Lung (tissue), 12 donors: ENCODE data around the gene SACM1L. TPM values are rescaled to one million over a fixed set of nuclear protein-coding genes. Genes with fewer than 3 reads are reported as not detected.

Experiments used
- ATAC-seq: fragments of 200-7000 bp; cut with Tn5 transposase; one replicate; pipeline ENCODE4 v1.9.1; 2020; ENCODE audit warnings: moderate number of reproducible peaks; ENCODE audit not compliant: insufficient read depth, low FRiP score
- DNase-seq, 3 donors: peaks; one replicate each; pipeline ENCODE4 v3.0.0-alpha.2; 2013 to 2017
- H3K27ac ChIP-seq, 2 donors: one replicate each; pipeline ENCODE4 v1.5.1; 2013; ENCODE audit warnings: mild to moderate bottlenecking in 2 of 2, moderate library complexity in 2 of 2, control low read depth in 1 of 2, inconsistent platforms in 1 of 2, low read depth in 1 of 2, low read length in 1 of 2
- H3K27me3 ChIP-seq, 3 donors: one replicate each; pipeline ENCODE4 v1.5.1; 2013; ENCODE audit warnings: low read length in 2 of 3; ENCODE audit not compliant: control insufficient read depth in 3 of 3, insufficient read depth in 3 of 3
- H3K36me3 ChIP-seq, 4 donors: one replicate each; pipeline ENCODE4 v1.5.1; 2013; ENCODE audit warnings: low read length in 4 of 4, mild to moderate bottlenecking in 1 of 4, moderate library complexity in 1 of 4; ENCODE audit not compliant: control insufficient read depth in 4 of 4, insufficient read depth in 4 of 4
- H3K4me1 ChIP-seq, 5 donors: one replicate each; pipeline ENCODE4 v1.5.1; 2013; ENCODE audit warnings: low read length in 5 of 5, mild to moderate bottlenecking in 2 of 5, moderate library complexity in 1 of 5; ENCODE audit not compliant: control insufficient read depth in 5 of 5, insufficient read depth in 5 of 5
- H3K4me3 ChIP-seq: one replicate; pipeline ENCODE4 v1.5.1; 2013; ENCODE audit warnings: mild to moderate bottlenecking, control low read depth, moderate library complexity
- H3K9ac ChIP-seq, 2 donors: one replicate each; pipeline ENCODE4 v1.5.1; 2013; ENCODE audit warnings: low read length in 2 of 2, control low read depth in 1 of 2; ENCODE audit not compliant: insufficient read depth in 1 of 2
- H3K9me3 ChIP-seq, 4 donors: one replicate each; pipeline ENCODE4 v1.5.1; 2013; ENCODE audit warnings: low read length in 3 of 4, mild to moderate bottlenecking in 1 of 4, moderate library complexity in 1 of 4; ENCODE audit not compliant: control insufficient read depth in 4 of 4, insufficient read depth in 3 of 4
- CTCF ChIP-seq: IDR thresholded peaks from 2 replicates; pipeline ENCODE4 v1.5.1; 2012; ENCODE audit warnings: mild to moderate bottlenecking; ENCODE audit errors: control extremely low read depth, extremely low read depth
- WGBS, 2 donors: extraction: QIAGEN DNeasy Blood & Tissue Kit; methylation state at CpG; one replicate each; pipeline ENCODE4 v1.1.7; 2013; 5-methylcytosine and 5-hydroxymethylcytosine counted together
- polyA plus RNA-seq, 2 donors: library from polyadenylated mRNA; stranded (reverse); fragments of 200-250 nt; gene quantifications; one replicate each; pipeline ENCODE4 v1.2.1, GENCODE V29; 2013
- total RNA-seq, 2 donors: library from RNA; depleted of rRNA in 1 of 2; stranded (reverse); fragments of >200 nt in 1 of 2; gene quantifications; one replicate each; pipeline ENCODE4 v1.2.1, GENCODE V29; 2014 to 2021
- donor health status: control.
- donor health status: control.
- donor health status: Bipolar disorder and iron deficiency.
- donor health status: healthy.
- donor health status: DM: yes; HTN: yes; CAD: no.

Gene SACM1L
- total and polyA plus RNA-seq, 4 donors: 23.3 to 117 (median 43.8) TPM

GRCh38 chr3:45789235-45789812 lies 100.1 kb downstream of the SACM1L start:
- H3K9ac ChIP-seq: no peak overlapping the region
- 91 to 96% methylated on average over 4 of the region's 4 CpGs for WGBS, 2 donors
- no peaks in the 10 kb centered on the region for H3K36me3 ChIP-seq
- peaks cover 0 to 3% (median 0%) of the 10 kb centered on the region in 5 donors for H3K4me1 ChIP-seq
- H3K27ac ChIP-seq: no peak overlapping the region
- no peak for TF ChIP-seq CTCF
- H3K27me3 ChIP-seq: no peaks in the 10 kb centered on the region
- DNase-seq (no peak), ATAC-seq (no peak)
- H3K4me3 ChIP-seq: no peak overlapping the region
- H3K9me3 ChIP-seq: peaks cover 0 to 4% (median 1%) of the 10 kb centered on the region in 4 donors

- no peak overlapping the region for H3K27ac ChIP-seq
- TF ChIP-seq CTCF: no peak
- H3K4me1 ChIP-seq: peaks cover 0 to 8% (median 0%) of the 10 kb centered on the region in 5 donors
- H3K27me3 ChIP-seq: peaks cover 0 to 7% (median 0%) of the 10 kb centered on the region in 3 donors
- no peak overlapping the region for H3K4me3 ChIP-seq
- peaks cover 0 to 3% (median 1%) of the 10 kb centered on the region in 4 donors for H3K9me3 ChIP-seq
- DNase-seq (no peak), ATAC-seq (no peak)
- H3K9ac ChIP-seq: no peak overlapping the region
- no peaks in the 10 kb centered on the region for H3K36me3 ChIP-seq
- 82 to 95% methylated on average over 2 of the region's 2 CpGs for WGBS, 2 donors
These were observed 101.4 kb downstream of the SACM1L start for GRCh38 chr3:45790596-45790995.

- no peak for TF ChIP-seq CTCF
- ATAC-seq (no peak), DNase-seq (no peak)
- Histone ChIP-seq H3K4me3 (no peak overlapping the region), H3K27ac (no peak overlapping the region), H3K9me3 (peaks cover 0 to 3% (median 1%) of the 10 kb centered on the region in 4 donors), H3K9ac (no peak overlapping the region), H3K4me1 (peaks cover 0 to 20% (median 0%) of the 10 kb centered on the region in 5 donors), H3K27me3 (peaks cover 0 to 12% (median 11%) of the 10 kb centered on the region in 3 donors), H3K36me3 (no peaks in the 10 kb centered on the region)
- 93 to 96% methylated on average over 2 of the region's 2 CpGs for WGBS, 2 donors
These were observed 102.8 kb downstream of the SACM1L start for GRCh38 chr3:45792036-45792435.
